ENCODE measurements around the gene NLRP9.
"Not testable (repeated sequence)": the region's sequence is repeated elsewhere in the genome, so short reads cannot be mapped to it uniquely, and the experiment has no call there.

DNA sequence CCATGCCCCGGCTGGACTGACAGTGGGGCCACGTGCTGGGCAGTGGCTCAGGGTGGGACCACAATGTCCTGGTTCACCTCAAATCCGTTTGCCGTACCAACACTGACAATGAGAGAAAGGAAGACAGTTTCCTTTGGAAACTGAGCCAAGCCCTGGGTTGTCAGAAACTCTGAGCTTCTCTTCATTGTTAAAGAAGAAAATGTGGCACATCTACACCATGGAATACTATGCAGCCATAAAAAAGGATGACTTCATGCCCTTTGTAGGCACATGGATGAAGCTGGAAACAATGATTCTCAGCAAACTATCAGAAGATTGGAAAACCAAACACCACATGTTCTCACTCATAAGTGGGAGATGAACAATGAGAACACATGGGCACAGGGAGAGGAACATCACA lies 18.6 kb upstream of the NLRP9 start:
- TF ChIP-seq, protein P1, sequence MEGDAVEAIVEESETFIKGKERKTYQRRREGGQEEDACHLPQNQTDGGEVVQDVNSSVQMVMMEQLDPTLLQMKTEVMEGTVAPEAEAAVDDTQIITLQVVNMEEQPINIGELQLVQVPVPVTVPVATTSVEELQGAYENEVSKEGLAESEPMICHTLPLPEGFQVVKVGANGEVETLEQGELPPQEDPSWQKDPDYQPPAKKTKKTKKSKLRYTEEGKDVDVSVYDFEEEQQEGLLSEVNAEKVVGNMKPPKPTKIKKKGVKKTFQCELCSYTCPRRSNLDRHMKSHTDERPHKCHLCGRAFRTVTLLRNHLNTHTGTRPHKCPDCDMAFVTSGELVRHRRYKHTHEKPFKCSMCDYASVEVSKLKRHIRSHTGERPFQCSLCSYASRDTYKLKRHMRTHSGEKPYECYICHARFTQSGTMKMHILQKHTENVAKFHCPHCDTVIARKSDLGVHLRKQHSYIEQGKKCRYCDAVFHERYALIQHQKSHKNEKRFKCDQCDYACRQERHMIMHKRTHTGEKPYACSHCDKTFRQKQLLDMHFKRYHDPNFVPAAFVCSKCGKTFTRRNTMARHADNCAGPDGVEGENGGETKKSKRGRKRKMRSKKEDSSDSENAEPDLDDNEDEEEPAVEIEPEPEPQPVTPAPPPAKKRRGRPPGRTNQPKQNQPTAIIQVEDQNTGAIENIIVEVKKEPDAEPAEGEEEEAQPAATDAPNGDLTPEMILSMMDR (IDR thresholded peaks at IDR 0.05; ENCODE audit: poor library complexity, severe bottlenecking): not testable (repeated sequence)
- not testable (repeated sequence) for TF ChIP-seq EP300 (conservative IDR thresholded peaks at IDR 0.05; ENCODE audit: poor library complexity, severe bottlenecking)
